Activated CD4-positive, alpha-beta T cell treated with anti-CD3 and anti-CD28 coated beads, Interleukin-2, amount 50 U/mL, for 4 hours (primary cell): Measurements from ENCODE around the gene IL1RAPL2.

Experiments used
- DNase-seq, 2 experiments: peaks; one replicate each; pipeline ENCODE4 v3.0.0-alpha.2; 2020

IL1RAPL2 gene

GRCh38 chrX:105277132-105277531 lies 711.1 kb downstream of the IL1RAPL2 start:
- no peak for DNase-seq

- no peak for DNase-seq
Observed at GRCh38 chrX:105282077-105282476, 716.1 kb downstream of the IL1RAPL2 start.

- DNase-seq, result no peak
Observed at GRCh38 chrX:105297041-105297440, 731.0 kb downstream of the IL1RAPL2 start.

- no peak for DNase-seq
Observed at GRCh38 chrX:105299286-105299685, 733.3 kb downstream of the IL1RAPL2 start.

- no peak for DNase-seq
Observed at GRCh38 chrX:105302246-105302645, 736.2 kb downstream of the IL1RAPL2 start.

GRCh38 chrX:105307762-105308161 lies 741.8 kb downstream of the IL1RAPL2 start:
- no peak for DNase-seq

- no peak for DNase-seq
Observed at GRCh38 chrX:105313596-105313995, 747.6 kb downstream of the IL1RAPL2 start.

- DNase-seq, result no peak
Observed at GRCh38 chrX:105314458-105314857, 748.5 kb downstream of the IL1RAPL2 start.

GRCh38 chrX:105315248-105315647 lies 749.2 kb downstream of the IL1RAPL2 start:
- no peak for DNase-seq

- no peak for DNase-seq
Observed at GRCh38 chrX:105317117-105317516, 751.1 kb downstream of the IL1RAPL2 start.

- DNase-seq, result no peak
Observed at GRCh38 chrX:105323928-105324327, 757.9 kb downstream of the IL1RAPL2 start.

- no peak for DNase-seq
Observed at GRCh38 chrX:105328773-105329172, 762.8 kb downstream of the IL1RAPL2 start.

GRCh38 chrX:105331244-105331643 lies 765.2 kb downstream of the IL1RAPL2 start:
- DNase-seq, result no peak

GRCh38 chrX:105347373-105347772 lies 781.4 kb downstream of the IL1RAPL2 start:
- DNase-seq, result no peak

- no peak for DNase-seq
Observed at GRCh38 chrX:105349476-105349875, 783.5 kb downstream of the IL1RAPL2 start.

GRCh38 chrX:105375816-105376215 lies 809.8 kb downstream of the IL1RAPL2 start:
- DNase-seq, result no peak

- no peak for DNase-seq
Observed at GRCh38 chrX:105424729-105425128, 858.7 kb downstream of the IL1RAPL2 start.

- DNase-seq, result no peak
Observed at GRCh38 chrX:105451401-105451800, 885.4 kb downstream of the IL1RAPL2 start.

GRCh38 chrX:105458846-105459245 lies 892.8 kb downstream of the IL1RAPL2 start:
- no peak for DNase-seq

- no peak for DNase-seq
Observed at GRCh38 chrX:105460376-105460775, 894.4 kb downstream of the IL1RAPL2 start.

GRCh38 chrX:105461016-105461415 lies 895.0 kb downstream of the IL1RAPL2 start:
- DNase-seq, result no peak

- no peak for DNase-seq
Observed at GRCh38 chrX:105462186-105462585, 896.2 kb downstream of the IL1RAPL2 start.

- DNase-seq, result no peak
Observed at GRCh38 chrX:105463473-105463872, 897.5 kb downstream of the IL1RAPL2 start.

- no peak for DNase-seq
Observed at GRCh38 chrX:105464618-105465017, 898.6 kb downstream of the IL1RAPL2 start.

- DNase-seq, result no peak
Observed at GRCh38 chrX:105468741-105469140, 902.7 kb downstream of the IL1RAPL2 start.

- no peak for DNase-seq
Observed at GRCh38 chrX:105471597-105471996, 905.6 kb downstream of the IL1RAPL2 start.
